ENCODE measurements around the gene TSEN54.

TSEN54 gene

DNA sequence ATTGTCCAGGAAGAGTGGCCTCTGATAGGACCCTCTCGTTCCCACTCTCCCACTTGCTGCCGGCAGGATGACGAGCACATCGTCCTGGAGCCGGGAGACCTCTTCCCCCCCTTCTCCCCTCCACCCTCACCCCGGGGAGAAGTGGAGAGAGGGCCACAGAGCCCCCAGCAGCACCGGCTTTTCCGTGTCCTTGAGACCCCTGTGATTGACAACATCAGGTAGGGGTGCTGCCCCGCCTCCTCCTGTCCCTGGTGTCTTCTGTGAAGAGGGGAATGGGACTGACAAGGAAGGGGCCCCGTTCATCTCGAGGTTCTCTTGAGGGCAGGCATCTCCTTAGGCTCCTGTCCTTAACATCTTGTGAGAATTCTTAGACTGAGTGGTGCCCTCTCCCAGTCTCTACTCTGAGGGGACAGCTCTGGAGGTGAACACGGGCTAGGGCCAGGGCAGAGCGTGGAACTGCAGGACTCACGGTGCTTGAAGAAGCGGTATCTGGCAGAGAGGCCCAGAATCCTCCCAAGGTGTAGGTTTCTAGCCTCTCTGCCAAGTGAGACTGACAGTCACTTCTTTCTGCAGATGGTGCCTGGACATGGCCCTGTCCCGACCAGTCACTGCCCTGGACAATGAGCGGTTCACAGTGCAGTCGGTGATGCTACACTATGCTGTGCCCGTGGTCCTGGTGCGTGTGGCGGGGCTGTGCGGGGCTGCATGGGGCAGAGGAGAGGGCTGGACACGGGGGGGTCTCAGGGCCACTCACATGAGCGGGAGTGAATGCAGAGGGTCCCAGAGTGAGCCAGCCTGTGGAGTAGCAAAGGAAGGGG, 27.4 kb upstream of the TSEN54 start:
- DNase-seq (ENCODE audit: low read depth in 3 of 3) = no peak

DNA sequence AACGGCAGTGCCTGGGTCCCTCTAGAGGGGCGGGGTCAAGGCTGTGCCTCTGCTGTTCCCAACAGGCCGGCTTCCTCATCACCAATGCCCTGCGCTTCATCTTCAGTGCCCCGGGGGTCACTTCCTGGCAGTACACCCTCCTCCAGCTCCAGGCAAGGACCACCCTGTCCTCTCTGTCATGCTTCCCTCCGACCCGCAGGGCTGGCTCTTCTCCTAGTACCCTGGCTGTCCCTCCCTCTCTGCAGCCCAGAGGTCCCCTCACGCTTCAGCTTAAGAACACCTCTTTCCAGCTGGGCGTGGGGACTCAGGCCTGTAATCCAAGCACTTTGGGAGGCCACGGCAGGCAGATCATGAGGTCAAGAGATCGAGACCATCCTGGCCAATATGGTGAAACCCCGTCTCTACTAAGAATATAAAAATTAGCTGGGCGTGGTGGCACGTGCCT, 26.8 kb upstream of the TSEN54 start:
- DNase-seq (ENCODE audit: low read depth in 3 of 3) = no peak

DNA sequence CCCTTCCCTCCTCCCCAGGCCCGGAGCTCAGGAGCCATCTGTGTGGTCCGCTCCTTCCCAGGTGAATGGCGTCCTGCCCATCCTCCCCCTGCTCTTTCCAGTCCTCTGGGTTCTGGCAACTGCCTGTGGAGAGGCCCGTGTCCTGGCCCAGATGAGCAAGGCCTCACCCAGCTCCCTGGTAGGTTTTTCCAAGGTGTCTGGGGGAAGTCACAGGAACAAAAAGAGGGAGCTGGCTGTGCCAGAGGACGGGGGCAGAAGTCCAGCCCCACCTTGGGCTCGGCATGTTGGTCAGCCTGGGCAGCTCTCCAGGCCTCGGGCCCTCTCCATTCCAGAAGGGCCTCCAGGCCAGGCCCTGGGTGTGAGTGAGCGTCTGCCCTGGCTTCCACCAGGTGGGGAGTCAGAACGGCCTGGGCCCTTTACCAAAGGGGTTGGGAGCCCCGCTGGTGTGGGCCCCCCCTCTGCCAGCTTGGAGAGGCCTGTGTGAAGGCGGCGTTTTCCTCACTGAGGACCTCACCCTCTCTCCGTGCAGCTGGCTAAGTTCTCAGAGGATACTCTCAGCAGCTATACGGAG, 26.1 kb upstream of the TSEN54 start:
- DNase-seq (ENCODE audit: low read depth in 3 of 3) = no peak

DNA sequence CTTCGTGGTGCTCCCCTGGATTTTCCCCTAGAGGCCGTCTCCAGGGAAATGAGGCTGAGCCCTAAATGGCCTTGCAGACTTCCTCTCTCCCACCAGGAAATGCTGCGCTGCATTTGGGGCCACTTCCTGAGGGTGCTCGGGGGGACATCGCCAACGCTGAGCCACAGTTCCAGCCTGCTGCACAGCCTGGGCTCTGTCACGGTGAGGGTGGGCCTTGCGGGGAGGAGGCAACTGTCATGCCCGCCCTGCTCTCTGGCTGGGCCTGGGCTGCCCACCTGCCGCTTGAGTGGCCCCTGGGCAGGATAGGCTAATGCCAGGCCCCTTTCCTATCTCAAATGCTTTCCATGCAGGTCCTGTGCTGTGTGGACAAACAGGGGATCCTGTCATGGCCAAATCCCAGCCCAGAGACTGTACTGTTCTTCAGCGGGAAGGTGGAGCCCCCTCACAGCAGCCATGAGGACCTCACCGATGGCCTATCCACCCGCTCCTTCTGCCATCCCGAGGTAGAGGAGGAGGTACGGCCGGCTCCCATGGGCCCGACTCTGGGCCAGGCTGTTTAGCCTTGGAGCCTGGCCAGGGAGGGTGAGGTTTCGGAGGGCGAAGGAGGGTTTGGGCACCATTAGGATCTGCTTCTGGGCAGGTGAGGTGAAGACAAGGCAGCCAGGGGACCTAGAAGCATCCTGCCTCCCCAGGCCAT, 25.2 kb upstream of the TSEN54 start:
- no peak for DNase-seq (ENCODE audit: low read depth in 3 of 3)

DNA sequence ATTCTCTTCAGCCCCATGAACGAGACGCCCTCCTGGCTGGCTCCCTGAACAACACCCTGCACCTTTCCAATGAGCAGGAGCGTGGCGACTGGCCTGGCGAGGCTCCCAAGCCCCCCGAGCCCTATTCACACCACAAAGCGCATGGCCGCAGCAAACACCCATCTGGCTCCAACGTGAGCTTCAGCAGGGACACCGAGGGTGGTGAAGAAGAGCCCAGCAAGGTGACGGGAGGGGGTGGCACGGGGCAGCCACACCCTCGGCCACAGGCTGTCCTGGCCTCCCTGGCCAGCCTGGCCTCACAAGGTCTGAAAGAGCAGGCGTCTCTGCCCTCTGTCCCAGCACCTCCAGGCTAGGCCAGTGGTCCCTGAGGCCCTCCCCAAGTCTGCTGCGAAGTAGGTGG, 24.6 kb upstream of the TSEN54 start:
- DNase-seq (ENCODE audit: low read depth in 3 of 3) = no peak

DNA sequence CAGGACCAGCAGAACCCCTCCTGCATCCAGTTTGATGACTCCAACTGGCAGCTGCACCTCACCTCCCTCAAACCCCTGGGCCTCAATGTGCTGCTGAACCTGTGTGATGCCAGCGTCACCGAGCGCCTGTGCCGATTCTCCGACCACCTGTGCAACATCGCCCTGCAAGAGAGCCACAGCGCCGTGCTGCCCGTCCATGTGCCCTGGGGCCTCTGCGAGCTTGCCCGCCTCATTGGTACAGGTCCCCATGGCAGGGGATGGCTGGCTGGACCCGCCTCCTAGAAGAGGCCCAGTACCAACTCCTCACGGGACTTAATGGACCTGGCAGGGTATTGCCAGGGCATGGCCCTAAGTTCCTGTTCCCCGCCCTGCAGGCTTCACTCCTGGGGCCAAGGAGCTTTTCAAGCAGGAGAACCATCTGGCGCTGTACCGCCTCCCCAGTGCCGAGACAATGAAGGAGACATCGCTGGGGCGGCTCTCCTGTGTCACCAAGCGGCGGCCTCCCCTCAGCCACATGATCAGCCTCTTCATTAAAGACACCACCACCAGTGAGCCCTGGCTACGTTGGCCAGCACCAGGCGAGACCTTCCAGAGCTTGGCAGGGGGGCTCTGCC, 23.7 kb upstream of the TSEN54 start:
- no peak for DNase-seq (ENCODE audit: low read depth in 3 of 3)

DNA sequence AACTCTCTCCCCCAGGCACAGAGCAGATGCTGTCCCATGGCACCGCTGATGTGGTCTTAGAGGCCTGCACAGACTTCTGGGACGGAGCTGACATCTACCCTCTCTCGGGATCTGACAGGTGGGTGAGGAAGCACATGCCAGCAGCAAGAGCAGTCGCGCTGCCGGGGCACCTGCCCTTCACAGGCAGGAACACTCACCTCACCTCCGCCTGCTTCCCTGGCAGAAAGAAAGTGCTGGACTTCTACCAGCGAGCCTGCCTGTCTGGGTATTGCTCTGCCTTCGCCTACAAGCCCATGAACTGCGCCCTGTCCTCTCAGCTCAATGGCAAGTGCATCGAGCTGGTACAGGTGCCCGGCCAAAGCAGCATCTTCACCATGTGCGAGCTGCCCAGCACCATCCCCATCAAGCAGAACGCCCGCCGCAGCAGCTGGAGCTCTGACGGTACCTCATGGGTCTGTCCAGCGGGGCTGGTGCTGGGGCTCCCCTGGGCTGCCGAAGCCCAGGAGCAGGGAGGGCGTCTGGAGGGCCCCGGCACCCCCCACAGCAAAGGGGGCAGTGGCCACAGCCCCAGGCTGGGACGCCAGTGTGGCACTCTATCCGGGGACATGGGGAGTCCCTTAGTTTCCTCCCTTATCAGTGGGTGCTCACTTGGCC, 22.7 kb upstream of the TSEN54 start:
- DNase-seq (ENCODE audit: low read depth in 3 of 3) = no peak

DNA sequence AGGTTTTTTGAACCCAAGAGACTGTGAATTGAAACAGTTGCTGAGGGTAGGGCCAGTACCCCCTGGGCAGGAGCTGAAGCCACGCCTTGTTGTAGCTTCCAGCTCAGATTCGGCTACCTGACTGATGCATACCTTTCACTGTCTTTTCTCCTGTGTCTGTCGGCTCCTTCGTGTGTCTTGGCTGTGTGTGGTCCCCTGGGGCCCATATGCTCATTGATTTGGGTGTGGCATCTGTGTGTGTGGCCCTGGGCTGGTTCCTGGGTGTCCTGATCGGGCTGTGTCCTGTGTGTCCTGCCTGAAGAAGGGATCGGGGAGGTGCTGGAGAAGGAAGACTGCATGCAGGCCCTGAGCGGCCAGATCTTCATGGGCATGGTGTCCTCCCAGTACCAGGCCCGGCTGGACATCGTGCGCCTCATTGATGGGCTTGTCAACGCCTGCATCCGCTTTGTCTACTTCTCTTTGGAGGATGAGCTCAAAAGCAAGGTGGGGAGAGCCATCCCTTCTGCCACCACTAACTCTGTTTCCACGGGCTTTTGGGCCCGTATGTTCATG, 21.9 kb upstream of the TSEN54 start:
- no peak for DNase-seq (ENCODE audit: low read depth in 3 of 3)

DNA sequence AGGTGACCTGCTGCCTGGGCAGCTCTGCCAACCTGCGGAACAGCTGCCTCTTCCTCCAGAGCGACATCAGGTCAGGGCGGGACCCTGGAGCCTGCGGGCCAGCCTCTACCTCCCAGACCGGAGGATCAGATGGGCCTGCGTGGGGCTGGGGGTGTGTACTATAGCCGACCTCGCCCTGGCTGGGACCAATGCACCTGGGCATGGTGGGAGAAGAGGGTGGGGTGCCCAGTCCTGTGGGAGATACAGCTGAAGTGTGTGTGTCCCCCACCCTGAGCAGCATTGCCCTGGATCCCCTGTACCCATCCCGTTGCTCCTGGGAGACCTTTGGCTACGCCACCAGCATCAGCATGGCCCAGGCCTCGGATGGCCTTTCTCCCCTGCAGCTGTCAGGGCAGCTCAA, 20.3 kb upstream of the TSEN54 start:
- no peak for DNase-seq (ENCODE audit: low read depth in 3 of 3)

DNA sequence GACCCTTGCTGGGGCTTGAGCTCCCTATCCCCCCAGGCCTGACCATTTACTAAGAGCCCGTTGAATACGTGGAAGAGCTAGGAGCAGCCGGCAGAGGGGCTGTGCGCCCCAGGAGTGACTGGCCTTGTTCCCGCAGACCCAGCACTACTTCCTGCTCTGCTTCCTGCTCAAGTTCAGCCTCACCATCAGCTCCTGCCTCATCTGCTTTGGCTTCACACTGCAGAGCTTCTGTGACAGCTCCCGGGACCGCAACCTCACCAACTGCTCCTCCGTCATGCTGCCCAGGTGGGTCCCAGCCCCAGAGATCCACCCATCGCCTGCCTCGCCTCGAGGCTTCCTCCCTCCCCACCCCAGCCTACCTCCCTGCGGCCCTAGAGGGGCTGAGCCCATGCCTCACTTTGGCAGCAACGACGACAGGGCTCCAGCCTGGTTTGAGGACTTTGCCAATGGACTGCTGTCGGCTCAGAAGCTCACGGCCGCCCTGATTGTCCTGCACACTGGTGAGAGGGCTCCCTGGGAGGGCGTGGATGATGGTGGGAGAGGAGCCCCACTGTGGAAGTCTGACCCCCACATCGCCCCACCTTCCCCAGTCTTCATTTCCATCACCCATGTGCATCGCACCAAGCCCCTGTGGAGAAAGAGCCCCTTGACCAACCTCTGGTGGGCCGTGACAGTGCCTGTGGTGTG, 18.1 kb upstream of the TSEN54 start:
- DNase-seq (ENCODE audit: low read depth in 3 of 3) = no peak

DNA sequence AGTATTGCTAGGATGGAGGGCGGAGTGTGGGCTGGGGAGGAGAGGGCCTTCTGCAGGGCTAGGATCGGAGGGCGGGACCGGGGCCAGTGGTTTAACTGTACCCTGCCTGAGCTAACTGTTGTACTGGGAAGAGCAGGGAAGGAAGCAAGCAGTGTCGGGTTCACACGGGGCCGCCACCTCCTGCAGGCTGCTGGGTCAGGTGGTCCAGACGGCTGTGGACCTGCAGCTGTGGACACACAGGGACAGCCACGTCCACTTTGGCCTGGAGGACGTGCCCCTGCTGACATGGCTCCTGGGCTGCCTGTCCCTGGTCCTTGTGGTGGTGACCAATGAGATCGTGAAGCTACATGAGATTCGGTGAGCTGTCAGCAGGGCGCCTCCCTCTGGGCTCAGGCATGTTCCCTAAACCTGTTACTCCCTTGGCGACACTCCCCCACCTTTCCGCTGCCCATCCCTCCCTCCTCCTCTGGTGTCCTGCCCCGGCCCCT, 17.6 kb upstream of the TSEN54 start:
- DNase-seq (ENCODE audit: low read depth in 3 of 3) = no peak

DNA sequence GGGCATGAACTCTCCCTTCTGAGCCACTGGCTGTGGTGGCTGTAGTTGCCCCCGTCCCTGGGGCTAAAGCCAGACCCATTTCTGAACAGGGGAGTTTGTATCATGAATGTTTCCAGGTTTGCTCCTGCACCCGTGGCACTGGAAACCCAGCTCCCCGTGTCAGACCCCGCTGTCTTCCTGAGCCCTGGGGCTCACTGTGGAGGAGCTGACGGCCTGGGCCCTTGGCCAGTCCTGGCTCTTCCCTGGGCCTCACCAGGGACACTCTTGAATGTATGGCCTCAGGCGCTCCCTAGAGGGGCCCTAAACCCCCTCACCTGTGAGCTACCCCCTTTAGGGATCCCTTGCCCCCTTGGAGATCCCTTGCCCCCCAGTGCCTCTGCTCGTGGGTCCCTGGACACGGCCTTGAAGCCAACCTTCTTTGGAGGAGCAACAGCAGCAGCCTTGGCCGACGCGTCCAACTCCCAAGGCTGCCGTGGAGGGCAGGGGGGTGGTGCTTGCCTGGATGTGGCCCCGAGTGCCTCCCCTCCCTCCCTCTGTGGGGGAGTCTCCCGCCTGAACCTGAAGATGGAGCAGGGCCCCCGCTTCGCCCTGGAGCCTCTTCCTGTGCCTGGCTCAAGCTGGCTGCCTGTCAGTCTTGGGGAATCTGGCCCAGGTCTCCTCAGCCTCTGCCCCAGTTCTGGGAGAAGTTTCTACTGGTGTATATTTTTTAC, 16.9 kb upstream of the TSEN54 start:
- DNase-seq (ENCODE audit: low read depth in 3 of 3) = no peak

DNA sequence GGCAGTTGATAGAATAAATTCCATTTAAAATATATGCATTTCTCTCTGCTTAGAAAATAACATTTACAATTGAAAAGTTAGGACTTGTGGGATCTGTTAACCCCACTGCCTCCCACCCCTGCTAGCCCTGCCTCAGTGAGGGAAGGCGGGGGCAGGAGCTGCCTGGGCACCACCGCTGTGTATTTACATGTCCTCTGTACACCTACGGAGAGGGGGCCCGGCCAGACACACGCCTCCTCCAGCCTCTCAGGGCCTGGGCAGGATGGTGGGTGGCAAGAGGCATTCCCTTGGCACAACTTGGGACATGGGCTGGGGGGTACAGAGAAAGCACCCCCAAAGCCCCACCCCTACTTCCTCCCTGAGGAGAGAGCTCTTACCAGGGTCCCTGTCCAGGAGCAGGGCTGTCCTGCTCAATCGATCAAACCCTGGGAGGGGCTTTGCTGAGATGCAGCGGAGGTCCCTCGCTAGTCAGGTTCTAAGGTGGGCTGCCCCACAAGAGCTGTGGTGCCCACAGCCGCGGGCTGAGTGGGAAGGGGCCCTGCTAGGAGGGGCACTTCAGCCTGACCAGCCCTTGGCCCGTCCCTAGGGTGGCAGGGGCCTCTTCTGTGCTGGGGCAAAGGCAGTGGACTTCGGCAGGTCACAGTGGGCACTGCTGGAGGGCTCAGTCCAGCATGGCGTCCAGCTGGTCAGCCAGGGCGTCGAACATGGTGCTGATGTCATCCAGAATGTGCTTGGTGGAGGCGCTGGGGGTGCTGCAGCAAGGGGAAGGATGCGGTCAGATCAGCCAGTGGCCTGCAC, 15.7 kb upstream of the TSEN54 start:
- DNase-seq (ENCODE audit: low read depth in 3 of 3) = no peak

DNA sequence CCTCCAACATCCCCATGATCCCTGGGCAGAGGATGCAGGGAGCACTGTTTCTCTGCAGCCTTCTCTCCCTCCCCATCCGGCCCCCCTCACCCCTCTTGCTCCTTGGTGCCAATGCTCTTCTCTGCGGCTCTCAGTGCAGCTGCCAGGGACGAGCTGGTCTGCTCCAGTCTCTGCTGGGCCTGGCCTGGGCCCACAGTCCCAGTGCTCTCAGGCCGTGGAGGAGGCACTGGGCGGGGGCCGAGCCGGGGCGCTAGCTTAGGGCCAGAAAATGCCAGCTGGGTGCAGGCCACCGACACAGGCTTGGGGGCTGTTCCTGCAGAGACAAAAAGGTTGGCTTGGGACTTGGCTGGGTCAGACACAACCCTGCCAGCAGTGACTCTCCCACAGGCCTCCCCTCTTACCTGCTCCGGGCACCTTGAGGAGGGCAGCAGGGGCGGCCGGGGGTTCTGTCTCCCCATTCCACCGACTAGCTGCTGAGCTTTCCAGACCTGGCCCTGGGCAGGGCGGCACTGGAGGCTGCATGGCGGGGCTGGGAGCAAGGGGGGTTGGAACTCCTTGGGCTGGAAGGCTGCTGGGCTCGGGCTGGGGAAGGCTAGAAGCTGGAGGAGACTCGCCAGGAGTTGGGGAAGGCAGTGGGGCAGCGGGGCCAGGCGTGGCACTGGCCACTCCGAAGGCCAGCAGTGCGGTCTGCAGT, 14.8 kb upstream of the TSEN54 start:
- DNase-seq (ENCODE audit: low read depth in 3 of 3) = no peak

DNA sequence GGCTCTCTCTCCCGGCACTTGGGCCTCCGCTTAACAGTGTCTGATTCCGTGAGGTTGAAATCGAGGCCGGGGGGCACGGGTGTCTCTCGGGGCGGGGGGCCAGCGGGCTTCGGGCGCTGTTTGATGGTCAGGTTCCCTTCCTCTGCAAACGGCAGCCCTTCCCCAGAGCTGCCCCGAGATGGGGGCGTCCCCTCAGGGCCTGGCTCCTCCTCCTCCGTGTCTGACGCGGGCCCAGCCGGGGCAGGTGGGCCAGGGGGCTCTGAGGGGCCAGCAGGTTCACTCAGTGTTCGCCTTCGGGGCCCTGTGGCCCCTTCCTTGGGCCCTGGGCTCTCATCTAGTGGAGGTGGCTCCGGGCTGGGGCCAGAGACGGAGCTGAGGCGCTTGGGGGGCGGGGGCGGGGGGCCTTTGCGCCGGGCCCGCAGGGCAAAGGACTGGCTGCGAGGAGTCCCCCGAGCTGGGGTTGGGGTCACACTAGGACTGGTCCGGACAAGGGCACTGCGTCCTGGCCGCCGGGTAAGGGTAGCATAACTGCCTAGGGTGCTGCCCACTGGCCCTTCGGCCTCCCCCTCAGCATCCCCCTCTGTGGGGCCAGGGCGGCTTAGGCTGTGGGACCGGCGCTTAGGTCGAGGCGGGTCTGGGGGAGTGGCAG, 14.1 kb upstream of the TSEN54 start:
- DNase-seq (ENCODE audit: low read depth in 3 of 3) = no peak

DNA sequence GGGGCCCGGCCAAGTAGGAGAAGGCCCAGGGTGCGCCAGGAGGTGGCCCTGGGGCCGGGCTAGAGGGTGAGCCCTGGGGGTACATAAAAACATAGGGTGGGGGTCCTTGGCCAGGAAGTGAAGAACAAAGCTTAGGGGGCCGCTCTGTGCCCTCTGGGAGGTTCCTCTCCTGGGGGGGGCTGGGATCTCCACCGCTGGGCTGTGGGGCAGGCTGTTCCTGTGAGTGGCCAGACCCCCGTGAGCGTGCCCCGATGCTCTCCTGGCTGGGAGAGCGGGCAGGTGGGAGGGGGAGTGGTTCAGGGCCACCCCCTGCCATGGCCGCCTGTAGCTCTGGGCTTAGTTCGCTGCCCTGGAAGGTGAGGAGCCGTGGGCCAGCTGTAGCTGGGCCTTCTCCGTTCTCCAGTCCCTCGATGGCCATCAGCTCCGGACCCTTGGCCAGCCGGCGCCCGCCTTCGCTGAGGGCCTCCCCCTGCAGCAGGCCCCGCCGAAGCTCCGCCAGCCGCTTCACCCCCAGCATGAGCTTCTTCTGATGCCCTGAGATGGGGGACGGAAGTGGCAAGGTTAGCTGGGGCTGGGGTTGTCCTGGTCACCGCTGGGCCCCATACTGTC, 13.5 kb upstream of the TSEN54 start:
- DNase-seq (ENCODE audit: low read depth in 3 of 3) = no peak

DNA sequence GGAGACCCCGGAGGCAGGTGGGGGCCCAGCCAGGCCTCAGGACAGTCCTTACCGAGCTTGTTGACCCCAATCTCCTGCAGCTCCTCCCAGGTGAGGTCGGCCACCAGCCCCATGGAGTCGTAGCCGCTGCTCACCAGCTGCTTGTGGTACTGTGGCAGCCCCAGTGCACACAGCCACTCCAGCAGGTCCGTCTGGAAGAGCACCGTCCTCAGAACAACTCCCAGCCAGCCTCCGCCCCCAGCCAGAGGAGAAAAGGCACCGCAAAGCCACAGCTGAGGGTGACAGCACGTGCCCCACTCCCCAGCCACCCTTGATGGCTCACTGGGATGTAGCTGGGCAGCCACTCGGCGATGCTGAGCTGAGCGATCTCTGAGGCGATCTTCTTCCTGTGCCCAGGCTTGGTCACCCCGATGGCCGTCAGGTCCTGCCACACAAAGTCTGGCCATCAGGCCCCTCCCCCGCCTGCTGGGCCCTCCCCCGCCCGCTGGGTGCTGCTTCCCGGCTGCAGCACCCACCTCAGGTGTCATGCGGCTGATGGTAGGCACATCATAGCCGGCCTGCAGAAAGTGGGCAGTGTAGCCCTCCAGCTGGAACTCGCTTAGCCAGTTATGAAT, 12.9 kb upstream of the TSEN54 start:
- no peak for DNase-seq (ENCODE audit: low read depth in 3 of 3)

DNA sequence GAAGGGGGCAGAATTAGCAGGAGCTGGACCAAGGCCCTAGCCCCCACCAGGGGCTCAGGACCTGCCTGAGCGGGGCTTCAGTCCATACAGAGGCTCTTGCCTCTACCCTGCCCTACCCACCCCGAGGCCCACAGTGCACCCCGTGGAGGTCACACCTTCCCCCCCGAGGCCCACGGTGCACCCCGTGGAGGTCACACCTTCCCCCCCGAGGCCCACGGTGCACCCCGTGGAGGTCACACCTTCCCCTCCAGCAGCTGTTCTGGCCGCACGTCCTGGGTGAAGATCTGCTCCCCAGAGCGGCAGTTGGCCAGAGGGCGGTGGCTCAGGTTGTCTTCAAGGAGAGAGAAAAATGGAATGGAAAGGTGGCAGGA, 12.4 kb upstream of the TSEN54 start:
- DNase-seq (ENCODE audit: low read depth in 3 of 3) = no peak
